GM18858 (cell line): ENCODE measurements around the gene ROR2.

Source experiments
- ATAC-seq: cut with Tn5 transposase; IDR thresholded peaks from one replicate; pipeline ENCODE4 v1.9.1; 2021; ENCODE audit not compliant: unreplicated experiment

ROR2 gene

GRCh38 chr9:91589101-91589553 lies 360.9 kb downstream of the ROR2 start:
- ATAC-seq, result no peak

- ATAC-seq, result no peak
Observed at GRCh38 chr9:91586282-91586681, 363.7 kb downstream of the ROR2 start.

- ATAC-seq, result no peak
Observed at GRCh38 chr9:91583966-91584365, 366.1 kb downstream of the ROR2 start.

- ATAC-seq, result no peak
Observed at GRCh38 chr9:91583161-91583875, 366.7 kb downstream of the ROR2 start.

GRCh38 chr9:91582181-91582580 lies 367.8 kb downstream of the ROR2 start:
- ATAC-seq, result no peak

GRCh38 chr9:91580136-91580535 lies 369.9 kb downstream of the ROR2 start:
- ATAC-seq, result no peak

GRCh38 chr9:91578911-91579310 lies 371.1 kb downstream of the ROR2 start:
- no peak for ATAC-seq

- no peak for ATAC-seq
Observed at GRCh38 chr9:91577633-91578061, 372.4 kb downstream of the ROR2 start.

- ATAC-seq, result no peak
Observed at GRCh38 chr9:91572811-91573210, 377.2 kb downstream of the ROR2 start.

GRCh38 chr9:91572044-91572443 lies 378.0 kb downstream of the ROR2 start:
- ATAC-seq, result no peak

GRCh38 chr9:91571036-91571435 lies 379.0 kb downstream of the ROR2 start:
- no peak for ATAC-seq

- ATAC-seq, result no peak
Observed at GRCh38 chr9:91567642-91568274, 382.3 kb downstream of the ROR2 start.

GRCh38 chr9:91564081-91564670 lies 385.9 kb downstream of the ROR2 start:
- no peak for ATAC-seq

- no peak for ATAC-seq
Observed at GRCh38 chr9:91562416-91562815, 387.6 kb downstream of the ROR2 start.

GRCh38 chr9:91560301-91560700 lies 389.7 kb downstream of the ROR2 start:
- ATAC-seq, result no peak

- ATAC-seq, result no peak
Observed at GRCh38 chr9:91558879-91559278, 391.1 kb downstream of the ROR2 start.

- ATAC-seq, result no peak
Observed at GRCh38 chr9:91558395-91558794, 391.6 kb downstream of the ROR2 start.

- ATAC-seq, result no peak
Observed at GRCh38 chr9:91557327-91557726, 392.7 kb downstream of the ROR2 start.

GRCh38 chr9:91555132-91555531 lies 394.9 kb downstream of the ROR2 start:
- ATAC-seq, result no peak

- no peak for ATAC-seq
Observed at GRCh38 chr9:91549177-91549576, 400.9 kb downstream of the ROR2 start.

- no peak for ATAC-seq
Observed at GRCh38 chr9:91547081-91547480, 402.9 kb downstream of the ROR2 start.

- ATAC-seq, result no peak
Observed at GRCh38 chr9:91546574-91546973, 403.5 kb downstream of the ROR2 start.
